CMK (cell line): ENCODE results near the gene TGFB1I1.
A peak's percentile ranks its signal among the peaks of the same experiment; 100 is the strongest.
"Not testable (repeated sequence)": the region's sequence is repeated elsewhere in the genome, so short reads cannot be mapped to it uniquely, and the experiment has no call there.

ENCODE experiments used
- DNase-seq: peaks from one replicate; pipeline ENCODE4 v3.0.0-alpha.2; 2010; ENCODE audit warnings: low read depth

Gene TGFB1I1

GRCh38 chr16:31487720-31488467 is 15.9 kb downstream of the TGFB1I1 start:
- DNase-seq = no peak

- no peak for DNase-seq
Measured at GRCh38 chr16:31488468-31489297, 16.7 kb downstream of the TGFB1I1 start.

GRCh38 chr16:31489298-31489564 is 17.3 kb downstream of the TGFB1I1 start:
- no peak for DNase-seq

GRCh38 chr16:31489616-31490584 is 17.9 kb downstream of the TGFB1I1 start:
- no peak for DNase-seq

GRCh38 chr16:31491778-31492418 is 19.9 kb downstream of the TGFB1I1 start:
- DNase-seq = no peak

GRCh38 chr16:31493506-31494125 is 21.7 kb downstream of the TGFB1I1 start:
- no peak for DNase-seq

- no peak for DNase-seq
Measured at GRCh38 chr16:31496670-31497069, 24.7 kb downstream of the TGFB1I1 start.

GRCh38 chr16:31498493-31498892 is 26.5 kb downstream of the TGFB1I1 start:
- no peak for DNase-seq

- no peak for DNase-seq
Measured at GRCh38 chr16:31499928-31500327, 28.0 kb downstream of the TGFB1I1 start.

- DNase-seq = no peak
Measured at GRCh38 chr16:31501226-31501965, 29.4 kb downstream of the TGFB1I1 start.

- DNase-seq = no peak
Measured at GRCh38 chr16:31501966-31502348, 30.0 kb downstream of the TGFB1I1 start.

GRCh38 chr16:31502981-31503380 is 31.0 kb downstream of the TGFB1I1 start:
- no peak for DNase-seq

GRCh38 chr16:31503555-31503954 is 31.6 kb downstream of the TGFB1I1 start:
- not testable (repeated sequence) for DNase-seq

- DNase-seq = no peak
Measured at GRCh38 chr16:31504159-31504558, 32.2 kb downstream of the TGFB1I1 start.

- no peak for DNase-seq
Measured at GRCh38 chr16:31505483-31505882, 33.5 kb downstream of the TGFB1I1 start.

GRCh38 chr16:31507617-31507928 is 35.6 kb downstream of the TGFB1I1 start:
- no peak for DNase-seq

GRCh38 chr16:31507929-31508705 is 36.2 kb downstream of the TGFB1I1 start, which contains the start of gene RUSF1:
RUSF1 (minus strand) TSS chr16:31508391; CDS start chr16:31508373, 18 bp downstream.
- peak; percentile 70 for DNase-seq

- no peak for DNase-seq
Measured at GRCh38 chr16:31508706-31509195, 36.8 kb downstream of the TGFB1I1 start.

GRCh38 chr16:31513126-31513525 is 41.2 kb downstream of the TGFB1I1 start:
- DNase-seq = no peak

GRCh38 chr16:31513884-31514283 is 41.9 kb downstream of the TGFB1I1 start:
- no peak for DNase-seq
